HG02571 (cell line): ENCODE measurements around the gene COG5.

Source experiments
- ATAC-seq: cut with Tn5 transposase; IDR thresholded peaks from one replicate; pipeline ENCODE4 v1.9.1; 2021; ENCODE audit warnings: mild to moderate bottlenecking, moderate library complexity; ENCODE audit not compliant: unreplicated experiment

Gene COG5

GRCh38 chr7:107467972-107468371 lies 95.7 kb downstream of the COG5 start:
- ATAC-seq: no peak

GRCh38 chr7:107464666-107465226 lies 99.0 kb downstream of the COG5 start:
- ATAC-seq: no peak

GRCh38 chr7:107463139-107464078 lies 100.3 kb downstream of the COG5 start:
- no peak for ATAC-seq

GRCh38 chr7:107461938-107462533 lies 101.7 kb downstream of the COG5 start:
- ATAC-seq: no peak

- no peak for ATAC-seq
Observed at GRCh38 chr7:107453388-107453787, 110.3 kb downstream of the COG5 start.

GRCh38 chr7:107450970-107451369 lies 112.8 kb downstream of the COG5 start:
- ATAC-seq: no peak

- ATAC-seq: no peak
Observed at GRCh38 chr7:107446988-107447387, 116.7 kb downstream of the COG5 start.

- no peak for ATAC-seq
Observed at GRCh38 chr7:107446531-107446930, 117.2 kb downstream of the COG5 start.

- ATAC-seq: no peak
Observed at GRCh38 chr7:107442678-107443077, 121.0 kb downstream of the COG5 start.

GRCh38 chr7:107441581-107442422 lies 121.9 kb downstream of the COG5 start:
- no peak for ATAC-seq

- no peak for ATAC-seq
Observed at GRCh38 chr7:107439025-107439424, 124.7 kb downstream of the COG5 start.

- ATAC-seq: no peak
Observed at GRCh38 chr7:107435749-107436148, 128.0 kb downstream of the COG5 start.

- ATAC-seq: no peak
Observed at GRCh38 chr7:107432261-107432660, 131.5 kb downstream of the COG5 start.

GRCh38 chr7:107430057-107430456 lies 133.7 kb downstream of the COG5 start:
- ATAC-seq: no peak

- no peak for ATAC-seq
Observed at GRCh38 chr7:107428642-107429041, 135.1 kb downstream of the COG5 start.

- no peak for ATAC-seq
Observed at GRCh38 chr7:107427462-107427861, 136.3 kb downstream of the COG5 start.

GRCh38 chr7:107414198-107414597 lies 149.5 kb downstream of the COG5 start:
- no peak for ATAC-seq

- no peak for ATAC-seq
Observed at GRCh38 chr7:107408349-107408748, 155.4 kb downstream of the COG5 start.

GRCh38 chr7:107405559-107405958 lies 158.2 kb downstream of the COG5 start:
- no peak for ATAC-seq

- no peak for ATAC-seq
Observed at GRCh38 chr7:107404740-107405537, 158.8 kb downstream of the COG5 start.
